Embryonic facial prominence (tissue), 1 donor: ENCODE data around the gene TRIM73.
"Not testable (repeated sequence)": the region's sequence is repeated elsewhere in the genome, so short reads cannot be mapped to it uniquely, and the experiment has no call there.

Experiments used
- DNase-seq: peaks from one replicate; pipeline ENCODE4 v3.0.0-alpha.2; 2016; ENCODE audit errors: extremely low spot score

TRIM73 gene

DNA sequence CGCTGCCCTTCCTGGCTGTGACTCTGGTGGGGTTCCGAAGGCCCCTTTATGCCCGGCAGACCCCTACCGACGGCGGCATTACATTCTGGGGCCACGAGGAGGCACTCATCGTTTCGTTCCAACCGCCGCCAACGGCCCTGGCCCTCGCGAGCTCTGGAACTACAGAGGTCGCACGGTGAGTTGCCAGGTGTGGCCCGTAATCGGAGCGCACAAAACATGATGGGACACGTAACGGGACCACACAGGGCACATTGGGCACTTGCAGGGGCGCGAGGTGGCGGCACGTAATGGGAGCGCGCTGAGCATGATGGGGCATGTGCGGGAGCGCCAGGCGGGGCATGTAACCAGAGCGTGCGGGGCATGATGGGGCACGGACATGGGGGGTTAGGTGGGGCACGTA, at the start of gene TRIM73:
TSS of gene TRIM73 (plus strand) at position 301 of the 400 bp plus-strand sequence. CDS start 3,305 bp downstream, outside the sequence.
- not testable (repeated sequence) for DNase-seq

DNA sequence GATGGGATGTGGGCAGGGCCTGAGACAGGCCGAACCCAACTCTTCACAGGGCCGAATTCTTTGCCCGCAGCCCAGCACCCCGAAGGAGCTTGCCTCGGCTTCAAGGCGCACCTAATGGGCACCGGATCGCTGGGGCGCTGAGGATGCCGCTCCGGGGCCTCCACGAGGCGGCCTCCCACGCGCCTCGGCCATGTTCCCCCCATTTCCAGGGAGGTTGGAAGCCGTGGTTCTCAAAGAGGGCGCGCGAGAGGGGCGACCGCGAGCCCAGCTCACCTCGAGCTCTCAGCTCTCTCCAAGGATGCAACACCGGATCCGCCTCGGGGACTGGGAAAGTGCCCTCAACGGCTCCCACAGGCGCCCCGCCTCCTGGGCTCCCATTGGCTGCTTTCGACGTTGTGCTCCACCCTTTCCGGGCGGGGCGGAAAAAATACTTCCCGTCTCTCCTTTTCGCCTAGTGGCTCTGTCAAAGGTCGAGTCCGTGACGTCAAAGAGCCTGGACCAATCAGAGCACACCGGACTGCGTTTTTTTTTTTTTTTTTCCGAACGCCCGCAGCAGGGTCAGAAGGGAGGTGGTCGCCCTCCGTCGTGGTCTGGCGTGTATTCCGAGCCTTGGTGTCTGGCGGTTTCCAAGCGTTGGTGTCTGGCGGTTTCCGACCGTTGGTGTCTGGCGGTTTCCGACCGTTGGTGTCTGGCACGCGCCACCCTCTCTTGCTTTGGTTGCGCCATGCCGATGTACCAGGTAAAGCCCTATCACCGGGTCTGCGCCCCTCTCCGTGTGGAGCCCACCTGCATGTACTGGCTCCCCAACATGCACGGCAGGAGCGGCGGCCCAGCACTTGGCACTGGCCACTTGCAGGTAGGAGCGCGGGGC, 36.5 kb upstream of the TRIM73 start:
- DNase-seq = not testable (repeated sequence)

DNA sequence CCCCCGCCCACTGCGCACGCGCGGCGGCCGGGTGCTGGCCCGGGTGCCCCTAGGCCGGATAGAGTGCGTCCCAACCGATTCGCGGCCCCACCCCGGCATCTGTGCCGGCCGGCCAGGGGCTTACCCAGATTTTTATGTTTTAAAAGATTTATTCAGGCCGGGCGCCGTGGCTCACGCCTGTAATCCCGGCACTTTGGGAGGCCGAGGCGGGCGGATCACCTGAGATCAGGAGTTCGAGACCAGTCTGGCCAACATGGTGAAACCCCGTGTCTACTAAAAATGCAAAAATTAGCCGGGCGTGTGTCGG, 35.9 kb upstream of the TRIM73 start:
- DNase-seq = not testable (repeated sequence)

DNA sequence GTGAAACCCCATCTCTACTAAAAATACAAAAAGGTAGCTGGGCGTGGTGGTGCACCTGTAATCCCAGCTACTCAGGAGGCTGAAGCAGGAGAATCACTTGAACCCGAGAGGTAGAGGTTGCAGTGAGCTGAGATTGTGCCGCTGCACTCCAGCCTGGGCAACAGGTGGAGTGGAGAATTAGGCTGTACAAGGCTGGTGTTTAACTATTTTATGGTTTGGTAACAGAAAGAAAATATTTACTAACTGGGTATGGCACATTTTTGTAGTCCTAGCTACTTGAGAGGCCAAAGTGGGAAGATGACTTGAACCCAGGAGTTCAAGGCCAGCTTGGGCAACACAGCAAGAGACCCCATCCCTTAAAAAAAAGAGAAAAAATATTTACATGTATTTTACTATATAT, 31.4 kb upstream of the TRIM73 start:
- not testable (repeated sequence) for DNase-seq

DNA sequence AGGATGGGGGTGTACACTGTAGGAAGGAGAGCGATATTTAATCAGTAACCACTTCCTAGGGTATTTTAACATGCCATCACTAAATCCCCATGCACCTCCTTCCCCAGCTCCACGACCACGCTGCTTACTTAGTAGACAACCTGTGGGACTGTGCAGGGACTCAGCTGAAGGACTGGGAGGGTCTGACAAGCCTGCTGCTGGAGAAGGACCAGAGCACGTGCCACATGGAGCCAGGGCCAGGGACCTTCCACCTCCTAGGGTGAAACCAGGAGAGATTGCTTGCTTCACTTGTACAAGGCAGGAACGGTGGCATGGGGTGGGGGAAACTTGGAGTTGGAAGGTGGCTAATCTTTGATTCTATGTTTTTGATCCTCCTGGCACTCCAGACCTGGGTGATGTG, 28.8 kb upstream of the TRIM73 start:
- not testable (repeated sequence) for DNase-seq

DNA sequence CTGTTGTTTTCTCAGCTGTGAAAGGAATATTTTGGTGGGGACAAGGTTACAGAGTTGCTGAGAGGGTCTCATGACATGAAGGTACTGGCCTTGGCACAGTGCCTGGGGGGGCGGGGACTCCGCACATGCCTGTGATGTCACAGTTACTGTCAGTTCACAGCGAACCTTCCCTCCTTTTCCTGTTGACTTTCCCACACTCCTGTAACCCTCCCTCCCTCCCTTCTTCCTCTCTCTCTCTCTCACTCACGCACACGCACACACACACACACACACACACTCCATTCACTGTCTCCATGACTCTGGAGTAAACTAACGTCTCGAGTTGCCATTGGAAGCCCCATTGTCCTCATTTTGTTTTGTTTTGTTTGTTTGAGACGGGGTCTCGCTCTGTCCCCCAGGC, 28.1 kb upstream of the TRIM73 start:
- not testable (repeated sequence) for DNase-seq

DNA sequence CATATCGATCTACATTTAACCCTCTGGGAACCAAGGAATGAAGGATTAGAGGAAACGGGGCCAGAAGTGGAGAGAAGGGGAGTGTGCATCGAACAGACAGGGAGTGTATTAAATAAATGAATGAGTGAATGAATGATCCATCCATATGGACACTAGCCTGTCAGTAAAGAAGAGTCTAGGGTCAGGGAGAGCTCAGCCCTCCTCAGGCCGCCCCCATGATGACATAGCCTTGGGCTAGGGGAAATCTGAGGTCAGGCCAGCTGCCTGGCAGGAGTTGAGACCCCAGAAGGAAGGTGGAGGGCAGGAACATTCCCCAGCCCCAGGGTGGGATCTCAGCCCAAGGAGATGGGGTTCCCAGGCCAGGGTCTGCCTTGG, 21.3 kb upstream of the TRIM73 start:
- not testable (repeated sequence) for DNase-seq

DNA sequence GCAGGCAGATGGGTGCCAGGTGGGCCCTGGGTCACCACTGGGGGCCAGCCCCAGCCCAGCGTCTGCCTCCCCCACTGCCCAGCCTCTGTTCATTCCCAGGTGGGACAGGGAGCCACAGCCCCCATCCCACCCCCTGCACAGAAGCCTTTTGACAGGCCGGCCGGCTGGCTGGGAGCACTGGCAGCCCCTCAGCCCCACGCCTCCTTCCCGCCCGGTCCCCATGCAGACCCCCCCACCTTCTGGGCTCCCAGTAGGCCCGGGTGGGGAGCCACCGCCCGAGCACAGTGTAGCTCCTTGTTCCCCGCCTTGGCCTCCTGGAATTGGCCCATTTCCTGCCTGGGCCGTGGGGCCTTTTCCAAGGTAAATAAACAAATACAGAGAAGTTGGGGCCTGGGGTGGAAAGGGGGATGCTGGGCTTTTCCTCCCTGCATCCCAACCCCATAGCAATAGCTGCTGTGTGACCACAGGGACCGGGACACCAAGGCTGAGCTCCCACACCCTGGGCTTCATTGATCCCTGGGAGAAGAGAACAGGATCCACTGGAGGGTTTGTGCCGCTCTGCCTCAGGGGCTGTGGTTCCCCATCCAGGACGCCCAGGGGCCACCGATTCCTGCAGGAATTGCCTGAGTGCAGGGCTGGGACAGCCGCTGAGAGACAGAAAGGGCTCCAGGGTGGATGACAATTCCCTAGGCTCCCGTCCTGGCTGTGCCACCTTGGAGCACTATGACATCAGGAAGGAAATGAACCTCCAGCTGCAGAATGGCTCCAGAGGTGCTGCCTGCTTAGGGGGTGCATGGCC, 20.7 kb upstream of the TRIM73 start:
- not testable (repeated sequence) for DNase-seq

DNA sequence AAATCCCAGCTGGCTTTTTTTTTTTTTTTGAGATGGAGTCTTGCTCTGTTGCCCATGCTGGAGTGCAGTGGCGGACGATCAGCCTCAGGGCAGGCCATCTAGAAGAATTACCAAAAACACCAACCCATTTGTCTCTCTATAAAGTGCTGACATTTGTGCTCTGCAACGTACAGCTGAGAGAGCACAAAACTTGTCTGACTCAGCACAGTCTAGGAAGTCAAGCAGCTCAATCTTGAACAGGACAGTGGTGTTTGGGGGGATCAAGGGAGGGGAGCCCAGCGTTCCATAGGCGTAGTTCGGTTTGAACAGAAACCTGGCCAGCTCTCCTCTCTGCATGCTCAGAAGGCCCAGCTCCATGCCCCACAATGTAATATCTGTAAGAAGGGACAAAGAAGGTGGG, 2.2 kb upstream of the TRIM73 start:
- not testable (repeated sequence) for DNase-seq

DNA sequence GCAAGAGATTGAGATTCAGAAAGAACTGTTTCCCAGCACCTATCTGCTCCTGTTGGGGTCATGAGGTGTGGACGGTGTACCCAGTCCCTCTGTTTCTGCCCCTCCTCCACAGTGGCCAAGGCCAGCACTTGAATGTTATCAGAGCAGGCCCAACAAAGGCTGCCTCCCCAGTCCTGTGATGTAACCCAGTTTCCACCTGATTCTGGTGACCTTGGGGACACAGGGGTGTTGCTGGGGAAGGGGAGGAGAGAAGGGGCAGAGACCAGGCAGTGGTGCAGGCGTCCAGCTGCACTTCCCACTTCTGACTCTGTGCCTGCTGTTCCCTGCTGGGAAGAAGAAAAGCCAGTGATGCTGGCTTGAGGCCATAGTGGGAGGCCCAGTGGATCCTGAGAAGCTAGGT, 2.4 kb downstream of the TRIM73 start:
- DNase-seq = not testable (repeated sequence)

DNA sequence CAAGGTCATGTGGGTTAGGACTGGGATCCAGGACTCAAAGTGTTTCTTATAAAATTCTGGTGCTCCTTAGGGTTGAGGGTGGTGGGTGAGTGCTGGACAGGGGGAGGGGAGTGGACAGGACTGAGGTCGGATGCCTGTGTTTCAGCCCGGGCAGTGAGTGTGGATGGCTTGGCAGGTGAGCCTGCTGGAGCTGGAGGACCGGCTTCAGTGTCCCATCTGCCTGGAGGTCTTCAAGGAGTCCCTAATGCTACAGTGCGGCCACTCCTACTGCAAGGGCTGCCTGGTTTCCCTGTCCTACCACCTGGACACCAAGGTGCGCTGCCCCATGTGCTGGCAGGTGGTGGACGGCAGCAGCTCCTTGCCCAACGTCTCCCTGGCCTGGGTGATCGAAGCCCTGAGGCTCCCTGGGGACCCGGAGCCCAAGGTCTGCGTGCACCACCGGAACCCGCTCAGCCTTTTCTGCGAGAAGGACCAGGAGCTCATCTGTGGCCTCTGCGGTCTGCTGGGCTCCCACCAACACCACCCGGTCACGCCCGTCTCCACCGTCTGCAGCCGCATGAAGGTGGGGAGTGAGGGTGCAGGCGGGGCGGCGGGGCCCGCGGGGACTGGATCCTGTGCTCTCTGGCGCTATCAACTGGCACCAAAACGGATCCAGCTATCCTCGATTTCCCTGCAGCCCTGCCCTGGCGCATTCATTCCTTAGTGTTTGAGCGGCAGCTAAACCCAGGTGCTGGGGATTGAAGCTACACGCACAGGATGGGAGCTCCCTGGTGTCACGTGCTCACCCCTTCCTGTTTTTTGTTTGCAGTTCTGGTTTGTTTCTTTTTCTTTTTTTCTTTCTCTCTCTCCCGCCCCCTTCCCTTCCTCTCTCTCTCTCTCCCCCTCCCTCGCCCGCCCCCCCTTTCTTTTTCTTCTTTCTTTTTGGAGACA, 3.6 kb downstream of the TRIM73 start:
- not testable (repeated sequence) for DNase-seq

DNA sequence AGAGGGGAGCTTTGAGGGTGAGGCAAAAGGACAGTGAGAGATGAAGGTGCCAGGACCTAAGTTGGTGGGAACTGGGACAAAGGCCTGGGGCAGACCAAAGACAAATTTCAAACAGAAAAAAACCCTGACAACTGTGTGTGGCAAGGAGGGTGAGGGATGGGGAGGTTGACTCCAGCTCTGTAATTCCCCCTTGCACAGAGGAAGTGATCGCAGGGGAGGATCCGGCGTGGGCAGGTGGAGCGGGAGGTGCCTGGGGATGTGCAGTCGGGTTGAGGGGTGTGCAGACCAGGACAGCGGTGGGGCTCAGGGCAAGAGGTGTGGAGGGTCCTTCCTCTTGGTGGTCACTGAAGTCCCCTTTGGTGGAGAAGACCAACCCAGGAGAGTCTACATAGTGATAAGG, 5.1 kb downstream of the TRIM73 start:
- not testable (repeated sequence) for DNase-seq

DNA sequence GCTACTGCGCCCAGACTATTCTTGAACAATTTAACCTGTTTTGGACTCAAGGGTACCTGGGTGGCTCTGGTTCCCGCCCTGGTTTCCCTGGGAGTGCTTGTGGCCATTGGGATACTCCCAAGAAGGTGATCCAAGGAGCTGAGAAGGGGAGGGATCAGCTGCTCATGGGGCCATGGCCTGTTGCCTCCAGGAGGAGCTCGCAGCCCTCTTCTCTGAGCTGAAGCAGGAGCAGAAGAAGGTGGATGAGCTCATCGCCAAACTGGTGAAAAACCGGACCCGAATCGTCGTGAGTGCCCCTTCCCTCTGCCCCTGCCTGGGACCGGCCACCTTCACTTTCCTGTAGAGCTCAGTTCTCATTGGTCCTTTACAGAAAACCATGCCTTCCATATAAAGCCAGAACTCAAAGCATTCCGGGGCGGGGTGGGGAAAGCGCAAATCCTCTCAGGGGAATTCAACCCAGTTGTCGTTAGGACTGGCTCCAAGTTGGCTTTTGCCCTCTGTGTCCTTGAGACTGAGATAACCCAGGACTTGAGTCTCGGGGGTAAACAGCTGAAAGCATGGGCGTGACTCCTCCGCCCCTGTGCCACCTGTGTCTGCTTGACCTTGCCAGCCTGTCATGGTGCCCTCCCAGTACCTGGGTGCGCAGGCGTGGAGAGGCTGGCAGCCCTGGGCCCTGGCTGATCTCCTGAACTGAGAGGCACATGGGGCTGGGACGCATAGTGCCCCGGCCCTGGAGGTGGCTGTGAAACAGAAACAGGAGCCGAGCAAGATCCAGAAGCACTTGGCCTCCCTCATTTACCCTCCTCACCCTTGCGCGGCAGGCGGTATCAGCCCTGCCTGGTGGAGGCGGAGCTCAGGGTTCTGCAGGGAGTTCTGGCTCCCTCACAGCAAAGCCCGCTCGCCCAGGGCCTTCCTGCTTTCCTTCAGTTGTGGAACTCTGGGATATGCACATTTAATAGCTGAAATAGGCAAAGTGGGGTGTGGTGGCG, 8.3 kb downstream of the TRIM73 start:
- DNase-seq = not testable (repeated sequence)

DNA sequence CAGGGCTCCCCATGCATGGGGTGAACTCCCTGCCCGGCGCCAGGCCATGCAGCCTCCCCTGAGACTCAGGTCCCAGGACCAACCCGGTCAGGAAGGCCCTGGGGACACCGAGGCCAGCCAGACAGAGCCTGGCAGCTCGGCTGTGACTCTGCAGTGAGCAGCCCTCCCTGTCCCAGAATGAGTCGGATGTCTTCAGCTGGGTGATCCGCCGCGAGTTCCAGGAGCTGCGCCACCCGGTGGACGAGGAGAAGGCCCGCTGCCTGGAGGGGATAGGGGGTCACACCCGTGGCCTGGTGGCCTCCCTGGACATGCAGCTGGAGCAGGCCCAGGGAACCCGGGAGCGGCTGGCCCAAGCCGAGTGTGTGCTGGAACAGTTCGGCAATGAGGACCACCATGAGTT, 9.2 kb downstream of the TRIM73 start:
- DNase-seq = not testable (repeated sequence)

DNA sequence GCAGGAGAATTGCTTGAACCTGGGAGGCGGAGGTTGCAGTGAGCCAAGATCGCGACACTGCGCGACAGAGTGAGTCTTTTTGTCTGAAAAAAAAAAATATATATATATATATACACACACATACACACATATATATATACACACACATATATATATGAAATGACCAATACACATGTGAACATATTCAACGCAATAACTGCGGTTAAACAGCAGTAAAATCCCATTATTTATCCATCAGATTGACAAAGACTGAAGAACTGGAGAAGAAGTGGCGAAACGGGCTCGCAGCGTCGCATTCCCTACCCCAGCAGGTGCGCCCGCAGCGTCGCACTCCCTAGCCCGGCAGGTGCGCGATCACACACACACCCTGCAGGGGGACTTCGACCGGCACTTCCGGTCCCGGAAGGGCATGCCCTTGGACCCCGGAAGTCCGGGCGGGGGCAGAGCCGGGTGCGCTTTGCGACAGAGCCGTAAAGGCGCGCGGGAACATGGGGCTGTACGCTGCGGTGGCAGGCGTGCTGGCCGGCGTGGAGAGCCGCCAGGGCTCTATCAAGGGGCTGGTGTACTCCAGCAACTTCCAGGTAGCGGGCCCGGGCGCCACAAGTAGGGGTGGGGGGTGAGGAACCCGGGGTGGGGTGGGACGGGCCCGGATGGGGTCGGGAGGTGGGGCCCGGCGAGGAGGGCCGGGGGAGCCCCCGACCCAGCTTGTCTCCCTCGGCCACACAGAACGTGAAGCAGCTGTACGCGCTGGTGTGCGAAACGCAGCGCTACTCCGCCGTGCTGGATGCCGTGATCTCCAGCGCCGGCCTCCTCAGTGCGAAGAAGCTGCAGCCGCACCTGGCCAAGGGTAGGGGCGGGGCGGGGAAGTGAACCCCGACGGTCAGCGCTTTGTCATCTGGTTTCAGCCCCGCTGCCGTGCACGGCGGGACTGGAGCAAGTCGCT, 14.7 kb downstream of the TRIM73 start:
- DNase-seq = not testable (repeated sequence)

DNA sequence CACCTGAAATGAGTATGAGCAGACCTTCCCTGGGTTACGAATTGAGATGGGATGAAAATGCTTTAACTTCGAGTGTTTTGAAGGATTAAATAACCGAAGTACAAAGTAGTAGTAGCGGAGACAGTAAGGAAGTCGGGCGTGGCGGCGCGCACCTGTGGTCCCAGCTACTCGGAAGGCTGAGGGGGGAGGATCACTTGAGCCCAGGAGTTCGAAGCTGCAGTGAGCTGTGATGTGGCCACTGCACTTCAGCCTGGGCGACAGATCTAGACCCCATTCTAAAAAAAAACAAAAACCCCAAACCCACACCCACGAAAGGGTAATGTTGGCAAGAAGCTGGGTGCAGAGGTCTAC, 15.4 kb downstream of the TRIM73 start:
- not testable (repeated sequence) for DNase-seq

DNA sequence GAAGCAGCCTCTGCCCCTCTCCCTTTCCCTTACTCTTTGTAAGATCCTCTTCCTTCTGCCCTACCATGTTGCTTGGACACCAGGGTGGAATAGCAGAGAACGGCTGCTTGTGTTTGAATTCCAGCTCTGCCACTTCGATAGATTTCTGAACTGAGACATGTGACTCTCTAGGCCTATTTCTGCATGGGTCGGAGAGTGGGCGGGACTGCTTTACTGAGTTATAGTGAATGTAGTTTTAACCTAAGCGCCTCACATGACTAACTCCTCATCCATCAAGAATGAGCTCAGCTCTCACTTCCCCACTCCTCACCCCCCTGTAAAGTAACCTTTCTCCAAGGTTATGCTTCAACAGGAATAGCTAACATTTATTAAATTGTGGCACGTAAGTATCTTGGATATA, 18.8 kb downstream of the TRIM73 start:
- not testable (repeated sequence) for DNase-seq

DNA sequence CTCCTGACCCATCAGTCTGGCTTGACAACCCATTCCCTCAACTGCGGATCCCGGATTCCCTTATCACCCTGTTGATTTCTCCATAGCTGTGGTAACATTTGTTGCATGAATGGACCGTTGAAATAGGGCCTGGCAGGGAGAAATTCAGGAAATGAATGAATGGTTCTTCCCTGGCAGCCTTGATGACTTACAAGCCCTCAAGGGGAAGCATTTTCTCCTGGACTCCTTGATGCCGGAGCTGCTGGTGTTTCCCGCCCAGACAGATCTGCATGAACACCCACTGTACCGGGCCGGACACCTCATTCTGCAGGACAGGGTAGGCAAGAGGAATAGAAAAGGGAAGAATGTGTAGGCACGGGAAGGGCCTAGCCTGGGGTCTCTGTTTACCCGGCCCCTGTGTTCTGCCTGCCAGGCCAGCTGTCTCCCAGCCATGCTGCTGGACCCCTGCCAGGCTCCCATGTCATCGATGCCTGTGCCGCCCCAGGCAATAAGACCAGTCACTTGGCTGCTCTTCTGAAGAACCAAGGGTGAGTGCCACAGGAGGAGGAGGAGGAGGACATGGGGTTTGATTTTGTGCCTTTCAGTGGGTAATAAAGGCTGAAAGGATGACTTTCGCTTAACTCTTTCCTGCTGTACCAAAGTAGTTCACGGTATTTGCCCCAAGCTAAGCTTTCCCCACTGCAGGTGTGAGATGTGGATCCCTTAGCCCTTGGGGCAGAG, 19.4 kb downstream of the TRIM73 start:
- DNase-seq = not testable (repeated sequence)

DNA sequence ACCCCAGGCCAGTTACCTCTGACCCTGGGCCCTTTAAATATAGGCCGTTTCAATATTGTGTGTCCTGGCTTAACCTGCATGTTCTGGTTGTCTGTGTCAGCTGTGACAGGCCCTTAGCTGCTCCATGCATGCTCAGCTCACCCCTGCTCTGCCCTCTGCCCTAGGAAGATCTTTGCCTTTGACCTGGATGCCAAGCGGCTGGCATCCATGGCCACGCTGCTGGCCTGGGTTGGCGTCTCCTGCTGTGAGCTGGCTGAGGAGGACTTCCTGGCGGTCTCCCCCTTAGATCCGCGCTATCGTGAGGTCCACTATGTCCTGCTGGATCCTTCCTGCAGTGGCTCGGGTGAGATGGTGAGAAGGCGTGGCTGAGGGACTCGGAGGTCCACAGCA, 20.0 kb downstream of the TRIM73 start:
- not testable (repeated sequence) for DNase-seq
